OCI-LY3 (cell line): ENCODE results near the gene CNDP2.

Experiments used
- H2AFZ ChIP-seq: fragments of 200-600, 300-600 bp; shearing (Covaris generic); 2 replicates; pipeline ENCODE4 v1.6.0; 2014; ENCODE audit warnings: antibody characterized with exemption, low read depth, low read length
- H3K27ac ChIP-seq: fragments of 200-600, 300-600 bp; sonication (generic); 2 replicates; pipeline ENCODE4 v1.5.1; 2014; ENCODE audit warnings: mild to moderate bottlenecking, low read length, moderate library complexity, mixed read lengths
- H3K27me3 ChIP-seq: fragments of 200-600, 300-600 bp; sonication (generic); 2 replicates; pipeline ENCODE4 v1.6.1; 2014; ENCODE audit warnings: low read depth, low read length, mixed read lengths
- H3K36me3 ChIP-seq: fragments of 200-600, 300-600 bp; sonication (generic); replicated peaks from 2 replicates; pipeline ENCODE3; 2014; ENCODE audit warnings: low read depth, low read length, mixed read lengths
- H3K4me1 ChIP-seq: fragments of 300-600, 200-600 bp; sonication (generic); 2 replicates; pipeline ENCODE4 v1.6.1; 2014; ENCODE audit warnings: low read length, mixed read lengths
- H3K4me2 ChIP-seq: fragments of 200-600, 300-600 bp; sonication (generic); 2 replicates; pipeline ENCODE4 v1.6.1; 2014; ENCODE audit warnings: low read length, mixed read lengths
- H3K4me3 ChIP-seq: fragments of 300-600, 200-600 bp; sonication (generic); 2 replicates; pipeline ENCODE4 v1.5.1; 2014; ENCODE audit warnings: antibody characterized with exemption, mild to moderate bottlenecking, low read length, moderate library complexity
- H3K79me2 ChIP-seq: fragments of 300-600, 200-600 bp; shearing (Covaris generic); 2 replicates; pipeline ENCODE4 v1.6.1; 2014; ENCODE audit warnings: mild to moderate bottlenecking, low read length, mixed read lengths
- H3K9ac ChIP-seq: fragments of 300-600, 200-600 bp; shearing (Covaris generic); 2 replicates; pipeline ENCODE4 v1.6.0; 2014; ENCODE audit warnings: mild to moderate bottlenecking, low read length, moderate library complexity
- H3K9me3 ChIP-seq: fragments of 200-600, 300-600 bp; shearing (Covaris generic); 2 replicates; pipeline ENCODE4 v1.6.1; 2014; ENCODE audit warnings: low read length, mixed read lengths; ENCODE audit not compliant: insufficient read depth
- H4K20me1 ChIP-seq: fragments of 200-600, 300-600 bp; sonication (generic); 2 replicates; pipeline ENCODE4 v1.6.1; 2016; ENCODE audit warnings: low read length, mixed read lengths; ENCODE audit not compliant: insufficient read depth
- EZH2phosphoT487 ChIP-seq: fragments of 200-600 bp; shearing (Covaris generic); IDR thresholded peaks from 2 replicates; pipeline ENCODE4 v1.6.1; 2018; ENCODE audit warnings: antibody characterized with exemption, mixed run types, low read depth
- TF ChIP-seq, protein P1 (sequence below): fragments of 200-600, 300-600 bp; sonication (generic); IDR thresholded peaks from 2 replicates; pipeline ENCODE4 v1.5.1; 2014; ENCODE audit warnings: antibody characterized with exemption, low read length, low read depth

Gene CNDP2

DNA sequence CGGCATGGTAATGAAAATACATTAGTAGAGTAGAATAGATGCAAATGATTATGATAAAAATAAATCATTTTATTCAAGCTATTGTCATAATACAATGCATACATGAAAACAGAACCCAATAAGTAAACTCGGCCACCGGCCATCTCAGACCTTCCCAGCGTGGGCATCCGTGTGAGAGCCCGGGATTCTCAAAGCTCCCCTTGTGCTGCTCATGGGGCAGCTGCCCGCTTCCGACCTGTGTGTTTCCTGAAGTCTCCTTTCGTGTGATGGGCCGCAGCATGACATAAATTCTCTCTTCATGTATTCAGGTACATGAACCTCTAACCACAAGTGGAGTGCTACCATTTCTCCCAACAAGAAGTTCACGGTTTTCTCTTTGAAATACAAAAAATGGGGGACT lies 13.5 kb upstream of the CNDP2 start:
- Histone ChIP-seq H2AFZ (no peak overlapping the region), H3K36me3 (no peaks in the 10 kb centered on the region), H3K9me3 (no peaks in the 10 kb centered on the region), H3K4me2 (no peak overlapping the region), H3K27ac (no peak overlapping the region), H3K79me2 (no peaks in the 10 kb centered on the region), H4K20me1 (no peaks in the 10 kb centered on the region), H3K27me3 (peaks cover 23% of the 10 kb centered on the region), H3K4me1 (no peaks in the 10 kb centered on the region), H3K9ac (no peak overlapping the region), H3K4me3 (no peak overlapping the region)
- TF ChIP-seq, protein P1, sequence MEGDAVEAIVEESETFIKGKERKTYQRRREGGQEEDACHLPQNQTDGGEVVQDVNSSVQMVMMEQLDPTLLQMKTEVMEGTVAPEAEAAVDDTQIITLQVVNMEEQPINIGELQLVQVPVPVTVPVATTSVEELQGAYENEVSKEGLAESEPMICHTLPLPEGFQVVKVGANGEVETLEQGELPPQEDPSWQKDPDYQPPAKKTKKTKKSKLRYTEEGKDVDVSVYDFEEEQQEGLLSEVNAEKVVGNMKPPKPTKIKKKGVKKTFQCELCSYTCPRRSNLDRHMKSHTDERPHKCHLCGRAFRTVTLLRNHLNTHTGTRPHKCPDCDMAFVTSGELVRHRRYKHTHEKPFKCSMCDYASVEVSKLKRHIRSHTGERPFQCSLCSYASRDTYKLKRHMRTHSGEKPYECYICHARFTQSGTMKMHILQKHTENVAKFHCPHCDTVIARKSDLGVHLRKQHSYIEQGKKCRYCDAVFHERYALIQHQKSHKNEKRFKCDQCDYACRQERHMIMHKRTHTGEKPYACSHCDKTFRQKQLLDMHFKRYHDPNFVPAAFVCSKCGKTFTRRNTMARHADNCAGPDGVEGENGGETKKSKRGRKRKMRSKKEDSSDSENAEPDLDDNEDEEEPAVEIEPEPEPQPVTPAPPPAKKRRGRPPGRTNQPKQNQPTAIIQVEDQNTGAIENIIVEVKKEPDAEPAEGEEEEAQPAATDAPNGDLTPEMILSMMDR = no peak
- TF ChIP-seq EZH2phosphoT487 = peak; percentile 55; the same call in 1 of the 2 replicates

DNA sequence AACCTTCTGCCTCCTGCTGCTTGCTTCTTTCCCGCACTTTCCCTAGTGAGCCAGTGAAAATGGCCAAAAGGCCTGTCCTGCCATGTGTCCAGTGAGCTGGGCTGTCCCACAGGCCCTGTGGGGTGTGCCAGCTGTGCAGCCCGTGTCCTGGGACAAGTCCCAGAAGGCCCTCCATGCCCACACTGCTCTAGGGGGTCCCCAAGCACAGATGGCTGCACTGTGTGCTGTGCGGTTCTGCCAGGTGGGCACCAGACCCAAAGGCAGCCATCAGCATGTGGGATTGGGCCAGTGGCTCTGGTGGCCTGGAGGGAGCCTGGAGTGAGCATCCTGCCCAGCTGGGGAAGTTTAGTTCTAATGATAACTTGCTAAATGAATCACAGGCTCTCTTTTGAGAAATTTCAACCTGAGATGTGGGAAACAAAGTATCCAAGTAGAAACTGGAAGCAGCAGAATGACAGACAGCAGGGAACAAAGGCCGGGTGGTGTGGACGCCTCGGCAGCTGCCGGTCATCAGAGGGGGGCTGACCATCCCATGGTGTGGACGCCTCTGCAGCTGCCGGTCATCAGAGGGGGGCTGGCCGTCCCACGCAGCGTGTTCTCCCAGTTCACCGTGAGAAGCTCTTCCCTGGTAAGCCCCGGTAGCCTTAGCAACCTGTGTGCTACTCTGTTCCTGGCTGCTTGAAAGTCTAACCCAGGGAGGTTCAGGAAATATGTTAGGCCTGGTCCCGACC lies 9.9 kb upstream of the CNDP2 start:
- Histone ChIP-seq H3K27ac (no peak overlapping the region), H3K36me3 (no peaks in the 10 kb centered on the region), H3K27me3 (peaks cover 31% of the 10 kb centered on the region), H3K4me1 (no peaks in the 10 kb centered on the region), H3K79me2 (no peaks in the 10 kb centered on the region), H3K9me3 (no peaks in the 10 kb centered on the region), H3K4me3 (no peak overlapping the region), H2AFZ (no peak overlapping the region), H3K9ac (no peak overlapping the region), H4K20me1 (no peaks in the 10 kb centered on the region), H3K4me2 (no peak overlapping the region)
- TF ChIP-seq EZH2phosphoT487 = no peak
- TF ChIP-seq, protein P1 = no peak

DNA sequence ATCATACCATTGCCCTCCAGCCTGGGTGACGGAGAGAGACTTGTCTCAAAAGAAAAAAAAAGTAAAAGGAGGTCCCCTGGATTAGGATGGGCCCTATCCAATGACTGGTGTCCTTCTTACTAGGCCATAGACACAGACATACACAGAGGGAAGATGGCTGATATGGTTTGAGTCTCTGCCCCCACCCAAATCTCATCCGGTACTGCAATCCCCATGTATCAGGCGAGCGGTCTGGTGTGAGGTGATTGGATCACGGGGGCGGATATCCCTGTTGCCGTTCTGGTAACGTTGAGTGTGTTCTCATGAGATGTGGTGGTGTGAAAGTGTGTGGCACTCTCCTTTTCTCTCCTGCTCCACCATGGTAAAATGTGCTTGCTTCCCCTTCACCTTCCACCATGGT lies 7.8 kb upstream of the CNDP2 start:
- Histone ChIP-seq H4K20me1 (no peaks in the 10 kb centered on the region), H2AFZ (no peak overlapping the region), H3K9ac (no peak overlapping the region), H3K36me3 (no peaks in the 10 kb centered on the region), H3K79me2 (no peaks in the 10 kb centered on the region), H3K4me1 (no peaks in the 10 kb centered on the region), H3K27ac (no peak overlapping the region), H3K9me3 (no peaks in the 10 kb centered on the region), H3K27me3 (peaks cover 34% of the 10 kb centered on the region), H3K4me3 (no peak overlapping the region), H3K4me2 (no peak overlapping the region)
- TF ChIP-seq, protein P1 = no peak
- no peak for TF ChIP-seq EZH2phosphoT487

DNA sequence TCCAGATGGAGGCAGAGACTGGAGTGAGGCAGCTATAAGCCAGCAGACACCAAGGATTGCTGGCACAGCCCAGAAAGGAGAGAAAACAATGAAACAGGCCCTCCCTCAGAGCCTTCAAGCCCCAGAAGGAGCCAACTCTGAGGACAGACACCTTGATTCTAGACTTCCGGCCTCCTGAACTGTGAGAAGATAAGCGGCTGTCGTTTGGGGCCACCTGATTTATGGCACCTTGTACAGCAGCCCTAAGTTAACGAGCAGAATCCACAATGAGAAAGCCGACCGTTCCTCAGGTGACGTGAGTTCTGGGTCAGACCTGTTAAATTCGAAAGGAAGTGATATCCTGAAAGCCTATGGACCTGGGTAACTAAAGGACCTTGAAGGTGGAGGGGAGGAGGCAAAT lies 7.3 kb upstream of the CNDP2 start:
- H3K27ac ChIP-seq = no peak overlapping the region
- H3K27me3 ChIP-seq = peaks cover 34% of the 10 kb centered on the region
- TF ChIP-seq, protein P1 = no peak
- TF ChIP-seq EZH2phosphoT487 = no peak
- no peak overlapping the region for H3K9ac ChIP-seq
- H3K9me3 ChIP-seq = no peaks in the 10 kb centered on the region
- no peaks in the 10 kb centered on the region for H3K79me2 ChIP-seq
- no peak overlapping the region for H3K4me2 ChIP-seq
- no peaks in the 10 kb centered on the region for H3K36me3 ChIP-seq
- H3K4me3 ChIP-seq = no peak overlapping the region
- no peak overlapping the region for H2AFZ ChIP-seq
- no peaks in the 10 kb centered on the region for H3K4me1 ChIP-seq
- H4K20me1 ChIP-seq = no peaks in the 10 kb centered on the region
